Progenitor cell of endocrine pancreas (in vitro differentiated cells): ENCODE measurements around the gene NCAN. TPM values are rescaled to one million over a fixed set of nuclear protein-coding genes. Genes with fewer than 3 reads are reported as not detected.

ENCODE experiments used
- DNase-seq: peaks from one replicate; pipeline ENCODE4 v3.0.0; 2021; ENCODE audit warnings: low spot score; ENCODE audit not compliant: unreplicated experiment
- H3K27ac Mint-ChIP-seq: 2 replicates; pipeline ENCODE4 v1.8.0; 2021; ENCODE audit warnings: mild to moderate bottlenecking, moderate library complexity, mixed read lengths
- H3K27me3 Mint-ChIP-seq: 2 replicates; pipeline ENCODE4 v1.8.0; 2021; ENCODE audit warnings: mixed read lengths
- H3K36me3 Mint-ChIP-seq: 2 replicates; pipeline ENCODE4 v1.8.0; 2022; ENCODE audit warnings: mixed read lengths; ENCODE audit not compliant: insufficient read depth
- H3K4me1 Mint-ChIP-seq: 2 replicates; pipeline ENCODE4 v1.8.0; 2021; ENCODE audit warnings: low read depth, mixed read lengths
- H3K4me3 Mint-ChIP-seq: 2 replicates; pipeline ENCODE4 v1.8.0; 2021; ENCODE audit warnings: low read depth, mild to moderate bottlenecking, moderate library complexity, mixed read lengths
- H3K9me3 Mint-ChIP-seq: 2 replicates; pipeline ENCODE4 v1.8.0; 2021; ENCODE audit warnings: low read depth, mixed read lengths
- total RNA-seq: library from RNA; stranded (reverse); gene quantifications from 2 replicates; pipeline ENCODE4 v1.2.1, GENCODE V29; 2021
- TF ChIP-seq, protein P1 (sequence below): fragments of 200-600 bp; sonication (generic); IDR thresholded peaks from one replicate; pipeline ENCODE4 v1.5.0; 2021; ENCODE audit warnings: antibody characterized with exemption, mild to moderate bottlenecking; ENCODE audit not compliant: unreplicated experiment

NCAN gene
- total RNA-seq, 1 donor from 2014 or later = 0.17 TPM

DNA sequence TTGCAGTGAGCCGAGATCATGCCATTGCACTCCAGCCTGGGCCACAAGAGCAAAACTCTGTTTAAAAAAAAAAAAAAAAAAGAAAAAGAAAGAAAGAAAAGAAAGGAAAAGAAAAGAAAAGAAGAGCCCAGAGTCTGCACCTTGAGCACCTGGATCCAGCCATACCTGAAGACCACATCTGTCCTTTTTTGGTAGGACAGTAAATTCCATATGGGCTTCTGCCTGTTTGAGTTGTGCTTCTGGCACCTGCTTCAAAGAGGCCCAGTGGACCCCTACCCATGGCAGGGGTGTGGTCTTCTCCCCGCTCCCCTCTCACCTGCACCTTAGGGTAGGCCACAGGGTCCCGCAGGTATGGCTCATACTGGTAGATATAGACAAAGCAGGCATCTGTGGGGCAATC lies 55.5 kb downstream of the NCAN start:
- peaks cover 35% of the 10 kb centered on the region for H3K27me3 Mint-ChIP-seq
- peaks cover 2% of the 10 kb centered on the region for H3K4me1 Mint-ChIP-seq
- no peaks in the 10 kb centered on the region for H3K9me3 Mint-ChIP-seq

DNA sequence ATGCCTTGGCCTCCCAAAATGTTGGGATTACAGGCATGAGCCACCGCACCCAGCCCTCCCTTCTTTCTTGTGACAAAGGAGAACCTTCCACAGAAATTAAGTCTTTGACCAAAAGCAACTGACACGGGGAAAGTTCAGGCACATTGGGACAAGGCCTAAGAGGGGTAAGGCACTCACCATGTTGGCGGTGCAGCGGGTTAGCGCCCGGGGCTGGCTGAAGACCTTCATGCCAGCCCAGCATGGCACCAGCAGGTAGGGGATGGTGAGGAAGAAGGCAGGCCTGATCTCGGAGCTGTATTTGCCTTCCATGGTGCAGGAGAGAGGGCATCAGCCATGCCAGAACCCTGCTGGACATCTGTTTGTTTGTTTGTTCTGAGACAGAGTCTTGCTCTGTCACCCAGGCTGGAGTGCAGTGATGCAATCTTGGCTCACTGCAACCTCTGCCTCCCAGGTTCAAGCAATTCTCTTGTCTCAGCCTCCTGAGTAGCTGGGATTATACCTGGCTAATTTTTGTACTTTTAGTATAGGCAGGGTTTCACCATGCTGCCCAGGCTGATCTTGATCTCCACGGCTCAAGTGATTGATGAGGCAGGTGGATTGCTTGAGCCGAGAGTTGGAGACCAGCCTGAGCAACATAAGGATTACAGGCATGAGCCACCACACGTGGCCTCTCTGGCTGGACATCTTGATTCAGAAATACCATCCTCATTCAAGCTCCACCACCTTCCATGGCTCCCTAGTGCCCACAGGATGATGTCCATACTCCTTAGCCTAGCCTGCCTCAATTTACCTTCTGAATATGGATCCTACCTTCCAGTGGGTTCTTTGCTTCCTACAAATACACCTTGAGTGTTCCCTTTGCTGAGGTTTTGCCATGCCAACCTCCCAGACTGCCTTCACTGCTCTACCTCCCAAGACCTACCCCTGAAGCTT lies 57.0 kb downstream of the NCAN start:
- H3K36me3 Mint-ChIP-seq = peaks cover 1% of the 10 kb centered on the region
- no peaks in the 10 kb centered on the region for H3K9me3 Mint-ChIP-seq
- TF ChIP-seq, protein P1, sequence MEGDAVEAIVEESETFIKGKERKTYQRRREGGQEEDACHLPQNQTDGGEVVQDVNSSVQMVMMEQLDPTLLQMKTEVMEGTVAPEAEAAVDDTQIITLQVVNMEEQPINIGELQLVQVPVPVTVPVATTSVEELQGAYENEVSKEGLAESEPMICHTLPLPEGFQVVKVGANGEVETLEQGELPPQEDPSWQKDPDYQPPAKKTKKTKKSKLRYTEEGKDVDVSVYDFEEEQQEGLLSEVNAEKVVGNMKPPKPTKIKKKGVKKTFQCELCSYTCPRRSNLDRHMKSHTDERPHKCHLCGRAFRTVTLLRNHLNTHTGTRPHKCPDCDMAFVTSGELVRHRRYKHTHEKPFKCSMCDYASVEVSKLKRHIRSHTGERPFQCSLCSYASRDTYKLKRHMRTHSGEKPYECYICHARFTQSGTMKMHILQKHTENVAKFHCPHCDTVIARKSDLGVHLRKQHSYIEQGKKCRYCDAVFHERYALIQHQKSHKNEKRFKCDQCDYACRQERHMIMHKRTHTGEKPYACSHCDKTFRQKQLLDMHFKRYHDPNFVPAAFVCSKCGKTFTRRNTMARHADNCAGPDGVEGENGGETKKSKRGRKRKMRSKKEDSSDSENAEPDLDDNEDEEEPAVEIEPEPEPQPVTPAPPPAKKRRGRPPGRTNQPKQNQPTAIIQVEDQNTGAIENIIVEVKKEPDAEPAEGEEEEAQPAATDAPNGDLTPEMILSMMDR = no peak
- H3K27ac Mint-ChIP-seq = no peak overlapping the region
- DNase-seq = no peak
- H3K27me3 Mint-ChIP-seq = peaks cover 23% of the 10 kb centered on the region
- no peak overlapping the region for H3K4me3 Mint-ChIP-seq
- peaks cover 3% of the 10 kb centered on the region for H3K4me1 Mint-ChIP-seq

More for the DNA sequence above, 55.5 kb downstream of the NCAN start:
- peaks cover 1% of the 10 kb centered on the region for H3K36me3 Mint-ChIP-seq
- no peak for DNase-seq
- TF ChIP-seq, protein P1 = no peak
- no peak overlapping the region for H3K4me3 Mint-ChIP-seq
- no peak overlapping the region for H3K27ac Mint-ChIP-seq

DNA sequence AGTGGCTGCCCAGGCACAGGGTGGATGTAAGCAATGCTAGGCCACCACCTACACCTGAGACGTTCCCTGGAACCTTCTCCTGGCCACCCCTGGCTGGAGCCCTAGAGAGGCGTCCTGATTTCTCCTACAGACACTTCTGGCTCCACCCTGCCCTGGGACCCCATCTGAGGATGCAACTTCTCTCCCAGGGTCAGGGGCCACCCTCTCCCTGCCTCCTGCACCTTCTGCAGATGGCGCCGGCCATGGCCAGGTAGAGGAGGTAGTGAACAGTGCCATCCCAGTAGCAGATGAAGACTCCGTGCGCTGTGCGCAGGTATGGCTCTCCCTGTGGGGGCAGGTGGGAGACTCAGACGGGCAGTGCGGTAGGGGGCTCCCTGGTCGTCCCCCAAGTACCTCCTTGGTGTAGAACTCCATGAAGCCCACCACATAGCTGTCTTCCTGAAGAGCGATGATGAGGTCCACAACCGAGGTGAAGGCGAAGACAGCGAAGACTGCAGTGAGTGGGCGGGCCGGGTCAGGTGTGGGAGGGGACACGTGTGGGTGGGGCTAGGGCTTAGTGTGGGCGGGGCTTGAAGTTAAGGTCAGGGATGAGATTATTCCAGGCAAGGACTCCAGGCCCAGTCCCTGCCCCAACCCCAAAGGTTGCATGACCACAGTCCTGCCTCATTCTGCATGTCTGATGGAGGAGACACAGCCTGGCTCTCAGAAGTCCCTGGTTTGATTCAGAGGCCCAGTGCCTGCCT lies 58.4 kb downstream of the NCAN start:
- Mint-ChIP-seq H3K9me3 (no peaks in the 10 kb centered on the region), H3K36me3 (peaks cover 3% of the 10 kb centered on the region), H3K27me3 (peaks cover 13% of the 10 kb centered on the region), H3K4me1 (peaks cover 3% of the 10 kb centered on the region), H3K27ac (no peak overlapping the region), H3K4me3 (no peak overlapping the region)
- TF ChIP-seq, protein P1 = no peak
- no peak for DNase-seq

DNA sequence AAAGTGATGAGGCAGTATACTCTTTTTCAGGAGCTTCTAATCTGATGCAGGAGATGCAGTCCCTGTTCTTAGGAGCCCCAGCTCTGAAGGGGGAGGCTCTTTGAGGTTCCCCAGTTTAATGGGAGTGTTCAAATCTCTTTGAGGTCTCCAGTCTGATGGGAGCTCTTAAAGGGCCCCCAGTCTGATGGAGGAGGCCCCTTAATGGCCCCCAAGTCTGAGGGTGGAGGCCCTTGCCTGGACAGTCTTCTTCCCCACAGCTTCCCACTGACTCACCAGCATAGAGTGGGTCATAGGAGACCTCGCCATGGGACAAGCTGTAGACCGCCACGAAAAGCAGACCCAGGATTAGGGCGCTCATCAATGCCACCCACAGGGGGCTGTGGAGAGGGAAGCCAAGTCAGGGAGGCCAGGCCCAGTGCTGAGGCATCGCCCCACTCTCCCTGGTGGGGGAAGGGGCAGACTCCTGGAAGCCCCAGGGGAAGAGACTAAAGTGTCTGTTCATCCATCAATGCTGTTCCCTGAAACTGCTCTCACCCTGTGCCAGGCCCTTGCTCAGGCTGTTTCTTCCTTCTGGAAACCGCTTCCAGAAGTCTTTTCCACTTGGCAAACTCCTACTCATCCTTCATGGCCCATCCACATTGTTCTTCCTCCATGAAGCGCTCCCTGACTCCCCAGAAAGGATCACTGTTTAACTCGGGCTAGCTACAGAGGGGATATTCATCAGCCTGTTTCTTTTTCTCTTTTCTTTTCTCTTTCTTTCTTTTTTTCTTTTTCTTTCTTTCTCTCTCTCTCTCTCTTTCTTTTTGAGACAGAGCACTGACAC lies 59.2 kb downstream of the NCAN start:
- peaks cover 8% of the 10 kb centered on the region for H3K27me3 Mint-ChIP-seq
- TF ChIP-seq, protein P1 = no peak
- H3K36me3 Mint-ChIP-seq = peaks cover 3% of the 10 kb centered on the region
- no peaks in the 10 kb centered on the region for H3K9me3 Mint-ChIP-seq
- H3K4me3 Mint-ChIP-seq = no peak overlapping the region
- no peak overlapping the region for H3K27ac Mint-ChIP-seq
- DNase-seq = no peak
- H3K4me1 Mint-ChIP-seq = peaks cover 3% of the 10 kb centered on the region
